Mesothelial cell of epicardium (in vitro differentiated cells): ENCODE results near the gene PDZD7. TPM values are rescaled to one million over a fixed set of nuclear protein-coding genes. Genes with fewer than 3 reads are reported as not detected.

ENCODE experiments used
- DNase-seq, 2 experiments: peaks; one replicate each; pipeline ENCODE4 v3.0.0; 2021; ENCODE audit warnings: low spot score in 2 of 2; ENCODE audit not compliant: unreplicated experiment in 2 of 2
- H3K27ac Mint-ChIP-seq: 2 replicates; pipeline ENCODE4 v1.8.0; 2021; ENCODE audit warnings: mixed read lengths
- H3K27me3 Mint-ChIP-seq: 2 replicates; pipeline ENCODE4 v1.8.0; 2021; ENCODE audit warnings: low read depth, mixed read lengths
- H3K36me3 Mint-ChIP-seq: 2 replicates; pipeline ENCODE4 v1.8.0; 2021; ENCODE audit warnings: mixed read lengths
- H3K4me1 Mint-ChIP-seq: 2 replicates; pipeline ENCODE4 v1.8.0; 2021; ENCODE audit warnings: mixed read lengths
- H3K4me3 Mint-ChIP-seq: 2 replicates; pipeline ENCODE4 v1.8.0; 2021; ENCODE audit warnings: mild to moderate bottlenecking, moderate library complexity, mixed read lengths
- H3K9me3 Mint-ChIP-seq: 2 replicates; pipeline ENCODE4 v1.8.0; 2021; ENCODE audit warnings: mixed read lengths
- total RNA-seq: library from RNA; stranded (reverse); gene quantifications from 3 replicates; pipeline ENCODE4 v1.2.1, GENCODE V29; 2021
- TF ChIP-seq, protein P1 (sequence below): fragments of 200-600 bp; sonication (generic); IDR thresholded peaks from one replicate; pipeline ENCODE4 v1.5.0; 2021; ENCODE audit warnings: antibody characterized with exemption; ENCODE audit not compliant: unreplicated experiment

PDZD7 gene
- total RNA-seq, 1 donor from 2014 or later: 1.8 TPM

DNA sequence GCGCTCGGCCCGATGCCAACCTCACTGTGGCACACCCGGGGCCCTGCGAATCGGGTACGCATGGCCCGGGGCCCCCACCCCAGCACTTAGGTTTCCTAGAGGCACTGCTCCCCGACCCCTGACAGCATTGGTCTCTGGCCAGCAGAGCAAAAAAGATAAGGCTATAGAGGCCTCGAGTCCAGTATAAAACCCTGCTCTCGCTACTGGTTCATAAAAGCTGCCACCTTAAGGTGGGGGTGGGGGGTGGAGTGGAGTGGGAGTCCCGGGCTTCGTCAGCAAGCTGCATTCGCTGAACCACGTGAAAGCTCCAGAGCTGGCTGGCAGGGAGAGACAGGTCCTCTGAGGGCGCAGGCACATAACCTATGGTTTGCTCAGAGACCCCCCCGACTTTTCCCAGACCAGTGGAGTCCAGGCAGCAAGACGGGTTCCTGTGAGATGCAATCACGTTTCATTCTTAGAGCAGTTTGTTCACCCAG lies 32.2 kb upstream of the PDZD7 start:
- H3K27me3 Mint-ChIP-seq: peaks cover 48% of the 10 kb centered on the region
- H3K4me1 Mint-ChIP-seq: peaks cover 47% of the 10 kb centered on the region
- TF ChIP-seq, protein P1, sequence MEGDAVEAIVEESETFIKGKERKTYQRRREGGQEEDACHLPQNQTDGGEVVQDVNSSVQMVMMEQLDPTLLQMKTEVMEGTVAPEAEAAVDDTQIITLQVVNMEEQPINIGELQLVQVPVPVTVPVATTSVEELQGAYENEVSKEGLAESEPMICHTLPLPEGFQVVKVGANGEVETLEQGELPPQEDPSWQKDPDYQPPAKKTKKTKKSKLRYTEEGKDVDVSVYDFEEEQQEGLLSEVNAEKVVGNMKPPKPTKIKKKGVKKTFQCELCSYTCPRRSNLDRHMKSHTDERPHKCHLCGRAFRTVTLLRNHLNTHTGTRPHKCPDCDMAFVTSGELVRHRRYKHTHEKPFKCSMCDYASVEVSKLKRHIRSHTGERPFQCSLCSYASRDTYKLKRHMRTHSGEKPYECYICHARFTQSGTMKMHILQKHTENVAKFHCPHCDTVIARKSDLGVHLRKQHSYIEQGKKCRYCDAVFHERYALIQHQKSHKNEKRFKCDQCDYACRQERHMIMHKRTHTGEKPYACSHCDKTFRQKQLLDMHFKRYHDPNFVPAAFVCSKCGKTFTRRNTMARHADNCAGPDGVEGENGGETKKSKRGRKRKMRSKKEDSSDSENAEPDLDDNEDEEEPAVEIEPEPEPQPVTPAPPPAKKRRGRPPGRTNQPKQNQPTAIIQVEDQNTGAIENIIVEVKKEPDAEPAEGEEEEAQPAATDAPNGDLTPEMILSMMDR: no peak
- peak overlapping the region; percentile 91 for H3K4me3 Mint-ChIP-seq
- no peaks in the 10 kb centered on the region for H3K36me3 Mint-ChIP-seq
- H3K9me3 Mint-ChIP-seq: no peaks in the 10 kb centered on the region
- no peak overlapping the region for H3K27ac Mint-ChIP-seq
- no peak for DNase-seq

DNA sequence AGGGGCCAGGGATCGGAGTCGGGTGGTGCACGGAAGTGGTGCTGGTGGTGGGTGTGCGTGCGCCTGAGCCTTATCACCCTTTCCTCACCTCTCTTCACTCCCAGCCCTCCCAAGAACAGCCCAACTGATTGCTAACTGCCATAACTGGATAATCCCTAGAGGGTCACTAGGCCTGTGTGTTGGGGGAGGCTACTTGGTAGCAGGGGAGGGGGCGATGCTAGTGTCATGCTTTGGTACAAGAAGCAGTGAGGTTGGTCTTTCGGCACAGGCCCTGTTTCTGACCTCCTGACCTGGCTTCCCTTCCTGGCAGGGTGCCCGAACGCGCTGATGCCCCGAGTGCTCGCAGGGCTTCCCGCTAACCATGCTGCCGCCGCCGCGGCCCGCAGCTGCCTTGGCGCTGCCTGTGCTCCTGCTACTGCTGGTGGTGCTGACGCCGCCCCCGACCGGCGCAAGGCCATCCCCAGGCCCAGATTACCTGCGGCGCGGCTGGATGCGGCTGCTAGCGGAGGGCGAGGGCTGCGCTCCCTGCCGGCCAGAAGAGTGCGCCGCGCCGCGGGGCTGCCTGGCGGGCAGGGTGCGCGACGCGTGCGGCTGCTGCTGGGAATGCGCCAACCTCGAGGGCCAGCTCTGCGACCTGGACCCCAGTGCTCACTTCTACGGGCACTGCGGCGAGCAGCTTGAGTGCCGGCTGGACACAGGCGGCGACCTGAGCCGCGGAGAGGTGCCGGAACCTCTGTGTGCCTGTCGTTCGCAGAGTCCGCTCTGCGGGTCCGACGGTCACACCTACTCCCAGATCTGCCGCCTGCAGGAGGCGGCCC lies 31.5 kb upstream of the PDZD7 start:
- TF ChIP-seq, protein P1: peak; percentile 47
- Mint-ChIP-seq H3K4me3 (peak overlapping the region; percentile 91), H3K27ac (peak overlapping the region; percentile 94), H3K27me3 (peaks cover 43% of the 10 kb centered on the region), H3K36me3 (no peaks in the 10 kb centered on the region), H3K9me3 (no peaks in the 10 kb centered on the region), H3K4me1 (peaks cover 45% of the 10 kb centered on the region)
- DNase-seq: peak; percentile 53 to 75

- Mint-ChIP-seq H3K27me3 (peaks cover 38% of the 10 kb centered on the region), H3K27ac (peak within 1 kb of the TSS; percentile 97), H3K4me1 (peaks cover 42% of the 10 kb centered on the region), H3K4me3 (peak within 1 kb of the TSS; percentile 91), H3K36me3 (no peaks in the 10 kb centered on the region), H3K9me3 (no peaks in the 10 kb centered on the region)
- DNase-seq: peak; percentile 52 to 72
- TF ChIP-seq, protein P1: no peak
Observed at GRCh38 chr10:101061624-101062231, 30.8 kb upstream of the PDZD7 start, which contains the start of gene KAZALD1. Gene KAZALD1 (plus strand): TSS chr10:101061989. CDS start chr10:101062593, 604 bp downstream.

- no peaks in the 10 kb centered on the region for H3K36me3 Mint-ChIP-seq
- peak overlapping the region; percentile 91 for H3K4me3 Mint-ChIP-seq
Observed at GRCh38 chr10:101060951-101061623, 30.2 kb upstream of the PDZD7 start.

More at GRCh38 chr10:101060951-101061623, 30.2 kb upstream of the PDZD7 start:
- DNase-seq: peak; percentile 94 to 98
- H3K27me3 Mint-ChIP-seq: peaks cover 32% of the 10 kb centered on the region
- peak overlapping the region; percentile 97 for H3K27ac Mint-ChIP-seq
- no peaks in the 10 kb centered on the region for H3K9me3 Mint-ChIP-seq
- TF ChIP-seq, protein P1: no peak
- peaks cover 36% of the 10 kb centered on the region for H3K4me1 Mint-ChIP-seq
